H9 (cell line): Measurements from ENCODE around the gene RBM42. TPM values are rescaled to one million over a fixed set of nuclear protein-coding genes. Genes with fewer than 3 reads are reported as not detected.

Experiments used
- DNase-seq: peaks from one replicate; pipeline ENCODE4 v3.0.0-alpha.2; 2017
- H2AFZ ChIP-seq: one replicate; pipeline ENCODE4 v1.6.1; 2013; ENCODE audit warnings: mild to moderate bottlenecking, low read length, control low read depth, moderate library complexity
- H2AK5ac ChIP-seq: 2 replicates; pipeline ENCODE4 v1.6.1; 2013; ENCODE audit warnings: low read length, control low read depth, mixed read lengths; ENCODE audit not compliant: insufficient read length
- H2BK120ac ChIP-seq: one replicate; pipeline ENCODE4 v1.6.1; 2013; ENCODE audit warnings: low read depth, mild to moderate bottlenecking, low read length, control low read depth, inconsistent platforms; ENCODE audit not compliant: poor library complexity, severe bottlenecking
- H2BK12ac ChIP-seq: 2 replicates; pipeline ENCODE4 v1.6.1; 2013; ENCODE audit warnings: low read length, control low read depth, mixed read lengths, low read depth; ENCODE audit not compliant: insufficient read length
- H2BK15ac ChIP-seq: 2 replicates; pipeline ENCODE4 v1.6.1; 2013; ENCODE audit warnings: low read depth, low read length, control low read depth
- H2BK20ac ChIP-seq: one replicate; pipeline ENCODE4 v1.6.1; 2013; ENCODE audit warnings: low read depth, mild to moderate bottlenecking, low read length, control low read depth, inconsistent platforms; ENCODE audit not compliant: poor library complexity, severe bottlenecking
- H2BK5ac ChIP-seq: 2 replicates; pipeline ENCODE4 v1.6.1; 2013; ENCODE audit warnings: low read length, control low read depth, mixed read lengths; ENCODE audit not compliant: insufficient read length
- H3K14ac ChIP-seq: 2 replicates; pipeline ENCODE4 v1.6.1; 2013; ENCODE audit warnings: low read length, control low read depth; ENCODE audit not compliant: insufficient read depth
- H3K18ac ChIP-seq: 2 replicates; pipeline ENCODE4 v1.6.1; 2013; ENCODE audit warnings: low read depth, mild to moderate bottlenecking, mixed read lengths, low read length, control low read depth; ENCODE audit not compliant: insufficient read length
- H3K23ac ChIP-seq: 2 replicates; pipeline ENCODE4 v1.6.1; 2013; ENCODE audit warnings: low read length, control low read depth, mixed read lengths, low read depth; ENCODE audit not compliant: insufficient read length
- H3K23me2 ChIP-seq: 2 replicates; pipeline ENCODE4 v1.6.1; 2013; ENCODE audit warnings: low read depth, mild to moderate bottlenecking, mixed read lengths, low read length, control low read depth; ENCODE audit not compliant: insufficient read length, poor library complexity, severe bottlenecking
- H3K27ac ChIP-seq: 2 replicates; pipeline ENCODE4 v1.5.1; 2013; ENCODE audit warnings: low read length, control low read depth, mixed read lengths, low read depth; ENCODE audit not compliant: insufficient read length
- H3K27me3 ChIP-seq: 2 replicates; pipeline ENCODE4 v1.6.1; 2013; ENCODE audit warnings: low read length, control low read depth, inconsistent platforms; ENCODE audit not compliant: insufficient read depth
- H3K4ac ChIP-seq: 2 replicates; pipeline ENCODE4 v1.6.1; 2013; ENCODE audit warnings: low read depth, mild to moderate bottlenecking, control low read depth, inconsistent platforms, low read length, moderate library complexity
- H3K4me1 ChIP-seq: 2 replicates; pipeline ENCODE4 v1.6.1; 2013; ENCODE audit warnings: low read length, control low read depth, inconsistent platforms; ENCODE audit not compliant: insufficient read depth
- H3K4me2 ChIP-seq: 2 replicates; pipeline ENCODE4 v1.6.1; 2013; ENCODE audit warnings: low read length, control low read depth, mixed read lengths; ENCODE audit not compliant: insufficient read length, insufficient read depth
- H3K56ac ChIP-seq: 2 replicates; pipeline ENCODE4 v1.6.1; 2013; ENCODE audit warnings: low read depth, mild to moderate bottlenecking, mixed read lengths, low read length, control low read depth; ENCODE audit not compliant: insufficient read length
- H3K79me1 ChIP-seq: 2 replicates; pipeline ENCODE4 v1.6.1; 2013; ENCODE audit warnings: low read depth, mild to moderate bottlenecking, moderate library complexity, low read length, control low read depth, inconsistent platforms; ENCODE audit not compliant: insufficient read depth, poor library complexity, severe bottlenecking
- H3K79me2 ChIP-seq: 2 replicates; pipeline ENCODE4 v1.6.1; 2013; ENCODE audit warnings: low read length, control low read depth, inconsistent platforms; ENCODE audit not compliant: insufficient read depth
- H3K9ac ChIP-seq: 2 replicates; pipeline ENCODE4 v1.6.1; 2013; ENCODE audit warnings: low read length, control low read depth, mixed read lengths; ENCODE audit not compliant: insufficient read length; ENCODE audit errors: extremely low read depth
- H3K9me3 ChIP-seq: one replicate; pipeline ENCODE4 v1.6.1; 2013; ENCODE audit warnings: low read depth, low read length, inconsistent platforms; ENCODE audit not compliant: control insufficient read depth
- H3T11ph ChIP-seq: one replicate; pipeline ENCODE4 v1.6.1; 2013; ENCODE audit warnings: mild to moderate bottlenecking, low read length, control low read depth, inconsistent platforms
- H4K20me1 ChIP-seq: one replicate; pipeline ENCODE4 v1.6.1; 2013; ENCODE audit not compliant: control insufficient read depth, insufficient read length, insufficient read depth
- H4K5ac ChIP-seq: 2 replicates; pipeline ENCODE4 v1.6.1; 2013; ENCODE audit warnings: low read depth, mild to moderate bottlenecking, mixed read lengths, low read length, control low read depth; ENCODE audit not compliant: insufficient read length
- H4K8ac ChIP-seq: replicated peaks from 2 replicates; pipeline ENCODE4 v1.6.1; 2013; ENCODE audit warnings: low read length, control low read depth, mixed read lengths, low read depth; ENCODE audit not compliant: insufficient read length
- H4K91ac ChIP-seq: 2 replicates; pipeline ENCODE4 v1.6.1; 2013; ENCODE audit warnings: low read depth, mild to moderate bottlenecking, moderate library complexity, mixed read lengths, low read length, control low read depth; ENCODE audit not compliant: insufficient read length
- H3K27ac Mint-ChIP-seq, 3 experiments: 2 replicates in 2 of 3; 3 replicates in 1 of 3; pipeline ENCODE4 v1.8.0; 2020 to 2021; ENCODE audit warnings: mixed read lengths in 3 of 3, mild to moderate bottlenecking in 1 of 3, moderate library complexity in 1 of 3
- H3K27me3 Mint-ChIP-seq: 2 replicates; pipeline ENCODE4 v1.8.0; 2021; ENCODE audit warnings: low read depth, mild to moderate bottlenecking, moderate library complexity, mixed read lengths
- H3K36me3 Mint-ChIP-seq, 3 experiments: 2 replicates in 2 of 3; 3 replicates in 1 of 3; pipeline ENCODE4 v1.8.0; 2020 to 2021; ENCODE audit warnings: low read depth in 3 of 3, mixed read lengths in 3 of 3; ENCODE audit not compliant: insufficient read depth in 1 of 3
- H3K4me1 Mint-ChIP-seq, 2 experiments: 2 replicates each; pipeline ENCODE4 v1.8.0; 2020; ENCODE audit warnings: mixed read lengths in 2 of 2
- H3K4me3 Mint-ChIP-seq, 2 experiments: 2 replicates in 1 of 2; 3 replicates in 1 of 2; pipeline ENCODE4 v1.8.0; 2020 to 2021; ENCODE audit warnings: mild to moderate bottlenecking in 2 of 2, mixed read lengths in 2 of 2, moderate library complexity in 1 of 2
- H3K9me3 Mint-ChIP-seq, 2 experiments: 2 replicates in 1 of 2; 3 replicates in 1 of 2; pipeline ENCODE4 v1.8.0; 2020; ENCODE audit warnings: mild to moderate bottlenecking in 2 of 2, mixed read lengths in 2 of 2, moderate library complexity in 1 of 2
- WGBS: extraction: QIAGEN DNeasy Blood & Tissue Kit; methylation state at CpG from one replicate; pipeline ENCODE4 v1.1.7; 2013; ENCODE audit warnings: missing lambda C conversion rate, low lambda C conversion rate, mixed read lengths; ENCODE audit not compliant: insufficient read length; ENCODE audit errors: extremely low coverage; 5-methylcytosine and 5-hydroxymethylcytosine counted together
- total RNA-seq: library from RNA; stranded (reverse); gene quantifications from 2 replicates; pipeline ENCODE4 v1.2.1, GENCODE V29; 2021
- TF ChIP-seq, protein P1 (sequence below): fragments of 200-600 bp; sonication (generic); conservative IDR thresholded peaks from 3 replicates; pipeline ENCODE4 v1.8.0; 2021; ENCODE audit warnings: antibody characterized with exemption, mild to moderate bottlenecking

RBM42 gene
- total RNA-seq, 1 experiment from 2014 or later, result 83.3 TPM

GRCh38 chr19:35666251-35666913 lies 37.5 kb downstream of the RBM42 start, which contains the start of gene UPK1A:
Gene UPK1A (plus strand): TSS chr19:35666517. CDS start chr19:35666813, 296 bp downstream.
- Histone ChIP-seq H4K91ac (no peak within 1 kb of the TSS), H3K23me2 (no peaks in the 10 kb centered on the region), H2BK20ac (no peak within 1 kb of the TSS), H3K23ac (no peak within 1 kb of the TSS), H2BK12ac (no peak within 1 kb of the TSS), H3K4me1 (no peaks in the 10 kb centered on the region), H3K14ac (no peak within 1 kb of the TSS), H3T11ph (no peak within 1 kb of the TSS), H3K79me1 (no peaks in the 10 kb centered on the region), H3K27ac (no peak within 1 kb of the TSS), H2AK5ac (no peak within 1 kb of the TSS), H2BK120ac (no peak within 1 kb of the TSS), H3K9me3 (no peaks in the 10 kb centered on the region), H4K5ac (no peak within 1 kb of the TSS), H3K9ac (no peak within 1 kb of the TSS), H4K8ac (no peak within 1 kb of the TSS), H3K56ac (no peak within 1 kb of the TSS), H2AFZ (no peak within 1 kb of the TSS), H3K4me2 (no peak within 1 kb of the TSS), H3K27me3 (no peaks in the 10 kb centered on the region), H2BK5ac (no peak within 1 kb of the TSS), H4K20me1 (no peaks in the 10 kb centered on the region), H3K4ac (no peak within 1 kb of the TSS), H2BK15ac (no peak within 1 kb of the TSS), H3K18ac (no peak within 1 kb of the TSS), H3K79me2 (no peaks in the 10 kb centered on the region)
- H3K27me3 Mint-ChIP-seq, result peaks cover 14% of the 10 kb centered on the region
- H3K9me3 Mint-ChIP-seq, result no peaks in the 10 kb centered on the region
- WGBS, result no CpG with 5 or more reads among the region's 16 CpGs
- DNase-seq, result no peak
- peaks cover 10 to 29% (median 21%) of the 10 kb centered on the region in 3 experiments for H3K36me3 Mint-ChIP-seq
- H3K4me1 Mint-ChIP-seq, result peaks cover 4% of the 10 kb centered on the region in 2 experiments; a peak in 2 of 4 replicates
- TF ChIP-seq, protein P1, sequence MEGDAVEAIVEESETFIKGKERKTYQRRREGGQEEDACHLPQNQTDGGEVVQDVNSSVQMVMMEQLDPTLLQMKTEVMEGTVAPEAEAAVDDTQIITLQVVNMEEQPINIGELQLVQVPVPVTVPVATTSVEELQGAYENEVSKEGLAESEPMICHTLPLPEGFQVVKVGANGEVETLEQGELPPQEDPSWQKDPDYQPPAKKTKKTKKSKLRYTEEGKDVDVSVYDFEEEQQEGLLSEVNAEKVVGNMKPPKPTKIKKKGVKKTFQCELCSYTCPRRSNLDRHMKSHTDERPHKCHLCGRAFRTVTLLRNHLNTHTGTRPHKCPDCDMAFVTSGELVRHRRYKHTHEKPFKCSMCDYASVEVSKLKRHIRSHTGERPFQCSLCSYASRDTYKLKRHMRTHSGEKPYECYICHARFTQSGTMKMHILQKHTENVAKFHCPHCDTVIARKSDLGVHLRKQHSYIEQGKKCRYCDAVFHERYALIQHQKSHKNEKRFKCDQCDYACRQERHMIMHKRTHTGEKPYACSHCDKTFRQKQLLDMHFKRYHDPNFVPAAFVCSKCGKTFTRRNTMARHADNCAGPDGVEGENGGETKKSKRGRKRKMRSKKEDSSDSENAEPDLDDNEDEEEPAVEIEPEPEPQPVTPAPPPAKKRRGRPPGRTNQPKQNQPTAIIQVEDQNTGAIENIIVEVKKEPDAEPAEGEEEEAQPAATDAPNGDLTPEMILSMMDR, result no peak
- peak within 1 kb of the TSS in 1 of 3 experiments; percentile 47; a peak in 1 of 7 replicates for H3K27ac Mint-ChIP-seq
- no peak within 1 kb of the TSS for H3K4me3 Mint-ChIP-seq
